Bronchial epithelial cell (primary cell): ENCODE results near the gene SLC2A3. TPM values are rescaled to one million over a fixed set of nuclear protein-coding genes. Genes with fewer than 3 reads are reported as not detected.
A peak's percentile ranks its signal among the peaks of the same experiment; 100 is the strongest.
"Not testable (repeated sequence)": the region's sequence is repeated elsewhere in the genome, so short reads cannot be mapped to it uniquely, and the experiment has no call there.

Experiments used
- DNase-seq: peaks from one replicate; pipeline ENCODE4 v3.0.0-alpha.2; 2010; ENCODE audit warnings: low read depth
- FAIRE-seq: peaks from 2 replicates; lab custom pipeline; 2011; peaks lifted over from hg19 to GRCh38; lab: Jason Lieb, UNC
- H3K27me3 ChIP-seq: 2 replicates; pipeline ENCODE4 v1.5.1; 2011; ENCODE audit warnings: low read length; ENCODE audit not compliant: control insufficient read depth, insufficient read depth
- H3K36me3 ChIP-seq: 2 replicates; pipeline ENCODE4 v1.5.1; 2011; ENCODE audit warnings: low read length; ENCODE audit not compliant: control insufficient read depth, insufficient read depth
- H3K4me3 ChIP-seq: 2 replicates; pipeline ENCODE4 v1.5.1; 2011; ENCODE audit warnings: mild to moderate bottlenecking, low read depth, low read length, control low read depth
- total RNA-seq: library from RNA; depleted of rRNA; stranded (reverse); fragments of >200 nt; gene quantifications from 2 replicates; pipeline ENCODE4 v1.2.1, GENCODE V29; 2014
- TF ChIP-seq, protein P1 (sequence below): IDR thresholded peaks from 2 replicates; pipeline ENCODE4 v1.5.1; 2011; ENCODE audit warnings: mild to moderate bottlenecking, moderate library complexity, low read length, control low read depth, inconsistent platforms; ENCODE audit not compliant: insufficient read depth, severe bottlenecking

Gene SLC2A3
- total RNA-seq, 1 donor from 2014 or later = 10.5 TPM

DNA sequence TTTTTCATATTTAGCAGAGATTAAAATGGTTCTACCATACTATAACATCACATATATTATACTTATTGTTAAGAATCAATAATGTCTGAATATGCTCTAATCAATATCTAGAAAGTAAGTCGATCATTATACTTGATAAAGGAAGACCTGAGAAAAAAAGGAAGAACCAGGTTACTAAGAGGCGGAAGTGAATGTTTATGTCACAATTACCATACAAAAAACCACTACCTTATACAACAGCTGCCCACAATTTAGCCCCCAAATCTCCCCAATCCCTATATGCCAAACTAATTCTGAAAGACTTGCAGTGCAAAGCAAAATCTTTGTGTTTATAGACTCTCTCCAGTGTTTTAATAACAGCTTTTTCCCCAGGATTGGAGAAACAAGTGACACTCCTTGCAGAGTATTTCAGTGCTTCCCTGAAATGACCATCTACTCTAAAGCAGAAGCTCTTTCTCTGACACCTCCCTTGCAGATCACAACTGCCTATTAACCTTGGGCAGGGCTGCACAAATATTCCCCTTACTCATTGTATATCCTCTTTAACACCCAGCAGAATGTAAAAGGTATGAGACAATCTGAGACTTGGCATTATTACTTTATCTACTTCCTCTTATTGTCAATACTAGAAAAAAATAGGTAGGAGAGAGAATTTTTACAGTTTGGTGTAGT is 12.7 kb upstream of the SLC2A3 start:
- H3K4me3 ChIP-seq = no peak overlapping the region
- no peak for FAIRE-seq
- no peaks in the 10 kb centered on the region for H3K36me3 ChIP-seq
- H3K27me3 ChIP-seq = no peaks in the 10 kb centered on the region
- DNase-seq = no peak
- TF ChIP-seq, protein P1, sequence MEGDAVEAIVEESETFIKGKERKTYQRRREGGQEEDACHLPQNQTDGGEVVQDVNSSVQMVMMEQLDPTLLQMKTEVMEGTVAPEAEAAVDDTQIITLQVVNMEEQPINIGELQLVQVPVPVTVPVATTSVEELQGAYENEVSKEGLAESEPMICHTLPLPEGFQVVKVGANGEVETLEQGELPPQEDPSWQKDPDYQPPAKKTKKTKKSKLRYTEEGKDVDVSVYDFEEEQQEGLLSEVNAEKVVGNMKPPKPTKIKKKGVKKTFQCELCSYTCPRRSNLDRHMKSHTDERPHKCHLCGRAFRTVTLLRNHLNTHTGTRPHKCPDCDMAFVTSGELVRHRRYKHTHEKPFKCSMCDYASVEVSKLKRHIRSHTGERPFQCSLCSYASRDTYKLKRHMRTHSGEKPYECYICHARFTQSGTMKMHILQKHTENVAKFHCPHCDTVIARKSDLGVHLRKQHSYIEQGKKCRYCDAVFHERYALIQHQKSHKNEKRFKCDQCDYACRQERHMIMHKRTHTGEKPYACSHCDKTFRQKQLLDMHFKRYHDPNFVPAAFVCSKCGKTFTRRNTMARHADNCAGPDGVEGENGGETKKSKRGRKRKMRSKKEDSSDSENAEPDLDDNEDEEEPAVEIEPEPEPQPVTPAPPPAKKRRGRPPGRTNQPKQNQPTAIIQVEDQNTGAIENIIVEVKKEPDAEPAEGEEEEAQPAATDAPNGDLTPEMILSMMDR = no peak

DNA sequence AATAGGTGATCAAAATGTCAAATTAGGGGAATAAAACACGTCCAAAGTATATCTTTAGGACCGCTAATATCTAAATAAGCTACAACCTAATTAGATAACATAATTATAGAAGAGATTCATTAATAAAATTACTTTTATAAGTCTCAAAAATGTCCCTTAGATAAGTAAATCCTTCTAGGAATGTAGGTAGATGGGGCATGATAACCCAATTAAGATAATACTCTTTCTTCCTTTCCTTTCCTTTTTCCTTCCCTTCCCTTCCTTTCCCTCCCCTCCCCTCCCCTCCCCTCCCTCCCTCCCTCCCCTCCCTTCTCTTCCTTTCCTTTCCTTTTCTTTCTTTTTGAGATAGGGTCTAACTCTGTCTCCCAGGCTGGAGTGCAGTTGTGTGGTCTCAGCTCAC is 11.0 kb upstream of the SLC2A3 start:
- DNase-seq = no peak
- no peaks in the 10 kb centered on the region for H3K27me3 ChIP-seq
- H3K4me3 ChIP-seq = no peak overlapping the region
- no peaks in the 10 kb centered on the region for H3K36me3 ChIP-seq
- TF ChIP-seq, protein P1 = no peak
- no peak for FAIRE-seq

DNA sequence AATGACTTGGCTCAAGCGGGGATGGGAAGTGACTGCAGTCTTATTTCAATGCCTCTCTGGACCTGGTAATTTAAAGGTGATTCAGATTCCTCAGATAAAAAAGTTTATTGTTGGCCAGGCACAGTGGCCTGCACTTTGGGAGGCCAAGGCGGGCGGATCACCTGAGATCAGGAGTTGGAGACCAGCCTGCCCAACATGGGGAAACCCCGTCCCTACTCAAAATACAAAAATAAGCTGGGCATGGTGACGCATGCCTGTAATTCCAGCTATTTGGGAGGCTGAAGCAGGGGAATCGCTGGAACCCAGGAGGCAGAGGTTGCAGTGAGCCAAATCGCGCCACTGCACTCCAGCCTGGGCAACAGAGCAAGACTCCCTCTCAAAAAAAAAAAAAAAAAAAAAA is 8.8 kb upstream of the SLC2A3 start:
- FAIRE-seq, DNase-seq, H3K4me3 ChIP-seq, H3K36me3 ChIP-seq, H3K27me3 ChIP-seq: not testable (repeated sequence)

DNA sequence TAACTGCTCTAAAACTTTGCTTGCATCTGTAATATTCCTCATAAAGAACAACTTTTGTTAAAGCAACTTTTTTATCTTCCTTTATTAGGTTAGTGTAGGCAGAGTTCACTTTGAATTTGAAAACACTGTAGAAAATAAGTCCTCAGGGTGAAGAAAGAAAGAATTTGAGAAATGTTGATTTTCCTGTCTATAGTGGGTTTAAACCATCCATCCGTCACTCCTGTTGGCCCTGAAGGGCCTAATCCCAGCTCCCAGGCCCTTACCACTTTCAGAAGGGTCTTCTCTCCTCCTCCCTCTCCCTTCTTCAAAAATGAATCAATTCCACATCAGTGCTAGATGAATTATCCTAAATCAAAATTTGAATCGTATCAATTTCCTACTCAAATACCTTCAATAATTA is 4.9 kb upstream of the SLC2A3 start:
- no peaks in the 10 kb centered on the region for H3K36me3 ChIP-seq
- DNase-seq (no peak), FAIRE-seq (no peak)
- no peak overlapping the region for H3K4me3 ChIP-seq
- TF ChIP-seq, protein P1 = no peak
- H3K27me3 ChIP-seq = no peaks in the 10 kb centered on the region

DNA sequence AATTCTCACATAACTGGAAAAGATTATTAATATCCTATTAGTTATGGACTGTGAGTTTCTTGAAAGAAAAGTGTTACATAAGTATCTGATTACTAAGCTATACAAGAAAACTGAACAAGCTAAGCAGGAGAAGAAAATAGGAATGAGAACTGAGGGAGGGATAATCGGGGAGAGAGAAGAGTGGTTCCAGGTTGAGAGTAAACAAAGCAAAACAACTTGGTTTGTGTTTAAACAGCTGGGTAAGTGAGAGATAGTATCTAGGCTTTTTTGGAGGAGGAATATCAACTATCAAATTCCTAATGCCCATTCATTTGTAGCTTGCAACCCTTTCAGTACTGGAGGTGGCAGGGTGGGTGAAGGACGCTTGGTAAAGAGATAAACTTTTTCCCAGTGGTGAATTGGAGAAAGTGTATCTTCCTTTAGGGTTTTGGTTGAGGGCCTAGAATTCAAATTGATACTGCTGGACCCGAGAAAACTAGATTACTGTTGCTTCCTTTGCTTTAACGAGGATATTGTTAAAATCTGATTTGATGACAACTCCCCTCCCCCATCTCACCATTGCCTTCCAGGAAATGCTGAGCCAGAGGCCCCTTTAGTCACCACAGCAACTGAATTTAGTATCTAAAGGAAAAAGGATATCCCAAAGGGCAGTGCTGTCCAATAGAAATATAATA is 2.0 kb upstream of the SLC2A3 start:
- FAIRE-seq (no peak), DNase-seq (no peak)
- no peaks in the 10 kb centered on the region for H3K36me3 ChIP-seq
- no peak overlapping the region for H3K4me3 ChIP-seq
- no peaks in the 10 kb centered on the region for H3K27me3 ChIP-seq
- TF ChIP-seq, protein P1 = no peak

DNA sequence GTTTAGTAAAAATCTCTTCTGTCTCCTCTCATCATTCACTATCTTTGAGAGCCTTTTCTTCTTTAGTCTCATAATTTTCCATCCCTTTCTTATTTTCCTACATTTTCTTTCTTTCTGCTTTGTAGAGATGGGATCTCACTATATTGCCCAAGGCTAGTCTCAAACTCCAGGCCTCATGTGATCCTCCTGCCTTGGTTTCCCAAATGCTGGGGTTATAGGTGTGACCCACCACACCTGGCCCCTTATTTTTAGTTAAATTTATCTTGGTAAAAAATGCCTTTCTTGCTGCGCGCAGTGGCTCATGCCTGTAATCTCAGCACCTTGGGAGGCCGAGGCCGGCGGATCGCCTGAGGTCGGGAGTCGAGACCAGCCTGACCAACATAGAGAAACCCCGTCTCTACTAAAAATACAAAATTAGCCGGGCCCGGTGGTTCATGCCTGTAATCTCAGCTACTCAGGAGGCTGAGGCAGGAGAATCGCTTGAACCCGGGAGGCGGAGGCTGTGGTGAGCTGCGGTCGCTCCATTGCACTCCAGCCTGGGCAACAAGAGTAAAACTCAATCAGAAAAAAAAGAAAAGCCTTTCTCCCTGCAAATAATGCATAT is 996 bp downstream of the SLC2A3 start:
- no peaks in the 10 kb centered on the region for H3K27me3 ChIP-seq
- DNase-seq (no peak), FAIRE-seq (no peak)
- H3K4me3 ChIP-seq = peak overlapping the region; percentile 28
- H3K36me3 ChIP-seq = peaks cover 1% of the 10 kb centered on the region
- TF ChIP-seq, protein P1 = no peak
